ENCODE measurements around the gene LRCH3. TPM values are rescaled to one million over a fixed set of nuclear protein-coding genes. Genes with fewer than 3 reads are reported as not detected.

The LRCH3 gene
- total RNA-seq, 1 experiment from 2014 or later, result 75.8 TPM

DNA sequence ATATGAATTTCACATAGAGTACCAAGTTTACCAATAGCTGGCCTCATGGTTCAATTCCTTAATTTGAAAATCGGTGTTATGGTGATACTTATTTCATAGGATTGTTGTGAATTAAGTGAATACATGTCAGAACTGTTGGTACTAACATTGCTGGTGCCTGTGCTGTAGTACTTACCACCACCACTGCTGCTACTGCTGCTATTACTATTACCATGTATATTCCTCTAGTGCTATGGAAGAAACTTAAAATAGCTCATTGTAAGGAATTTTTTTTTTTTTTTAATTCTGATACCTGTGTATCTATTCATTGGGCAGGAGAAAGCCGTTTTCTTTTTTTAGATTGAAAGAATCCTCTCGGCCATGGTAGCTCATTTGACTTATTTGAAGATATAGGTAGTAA is 37.8 kb upstream of the LRCH3 start:
- TF ChIP-seq TCF7L2 (IDR thresholded peaks at IDR 0.05; ENCODE audit: low read depth, low read length) (no peak), SIN3A (IDR thresholded peaks at IDR 0.05; ENCODE audit: borderline replicate concordance, insufficient read depth, low read depth, low read length) (no peak), POLR2AphosphoS5 (IDR thresholded peaks at IDR 0.05; ENCODE audit: low read depth, low read length) (no peak)
- TF ChIP-seq, protein P1, sequence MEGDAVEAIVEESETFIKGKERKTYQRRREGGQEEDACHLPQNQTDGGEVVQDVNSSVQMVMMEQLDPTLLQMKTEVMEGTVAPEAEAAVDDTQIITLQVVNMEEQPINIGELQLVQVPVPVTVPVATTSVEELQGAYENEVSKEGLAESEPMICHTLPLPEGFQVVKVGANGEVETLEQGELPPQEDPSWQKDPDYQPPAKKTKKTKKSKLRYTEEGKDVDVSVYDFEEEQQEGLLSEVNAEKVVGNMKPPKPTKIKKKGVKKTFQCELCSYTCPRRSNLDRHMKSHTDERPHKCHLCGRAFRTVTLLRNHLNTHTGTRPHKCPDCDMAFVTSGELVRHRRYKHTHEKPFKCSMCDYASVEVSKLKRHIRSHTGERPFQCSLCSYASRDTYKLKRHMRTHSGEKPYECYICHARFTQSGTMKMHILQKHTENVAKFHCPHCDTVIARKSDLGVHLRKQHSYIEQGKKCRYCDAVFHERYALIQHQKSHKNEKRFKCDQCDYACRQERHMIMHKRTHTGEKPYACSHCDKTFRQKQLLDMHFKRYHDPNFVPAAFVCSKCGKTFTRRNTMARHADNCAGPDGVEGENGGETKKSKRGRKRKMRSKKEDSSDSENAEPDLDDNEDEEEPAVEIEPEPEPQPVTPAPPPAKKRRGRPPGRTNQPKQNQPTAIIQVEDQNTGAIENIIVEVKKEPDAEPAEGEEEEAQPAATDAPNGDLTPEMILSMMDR (IDR thresholded peaks at IDR 0.05), result no peak
- TF ChIP-seq, protein P2, sequence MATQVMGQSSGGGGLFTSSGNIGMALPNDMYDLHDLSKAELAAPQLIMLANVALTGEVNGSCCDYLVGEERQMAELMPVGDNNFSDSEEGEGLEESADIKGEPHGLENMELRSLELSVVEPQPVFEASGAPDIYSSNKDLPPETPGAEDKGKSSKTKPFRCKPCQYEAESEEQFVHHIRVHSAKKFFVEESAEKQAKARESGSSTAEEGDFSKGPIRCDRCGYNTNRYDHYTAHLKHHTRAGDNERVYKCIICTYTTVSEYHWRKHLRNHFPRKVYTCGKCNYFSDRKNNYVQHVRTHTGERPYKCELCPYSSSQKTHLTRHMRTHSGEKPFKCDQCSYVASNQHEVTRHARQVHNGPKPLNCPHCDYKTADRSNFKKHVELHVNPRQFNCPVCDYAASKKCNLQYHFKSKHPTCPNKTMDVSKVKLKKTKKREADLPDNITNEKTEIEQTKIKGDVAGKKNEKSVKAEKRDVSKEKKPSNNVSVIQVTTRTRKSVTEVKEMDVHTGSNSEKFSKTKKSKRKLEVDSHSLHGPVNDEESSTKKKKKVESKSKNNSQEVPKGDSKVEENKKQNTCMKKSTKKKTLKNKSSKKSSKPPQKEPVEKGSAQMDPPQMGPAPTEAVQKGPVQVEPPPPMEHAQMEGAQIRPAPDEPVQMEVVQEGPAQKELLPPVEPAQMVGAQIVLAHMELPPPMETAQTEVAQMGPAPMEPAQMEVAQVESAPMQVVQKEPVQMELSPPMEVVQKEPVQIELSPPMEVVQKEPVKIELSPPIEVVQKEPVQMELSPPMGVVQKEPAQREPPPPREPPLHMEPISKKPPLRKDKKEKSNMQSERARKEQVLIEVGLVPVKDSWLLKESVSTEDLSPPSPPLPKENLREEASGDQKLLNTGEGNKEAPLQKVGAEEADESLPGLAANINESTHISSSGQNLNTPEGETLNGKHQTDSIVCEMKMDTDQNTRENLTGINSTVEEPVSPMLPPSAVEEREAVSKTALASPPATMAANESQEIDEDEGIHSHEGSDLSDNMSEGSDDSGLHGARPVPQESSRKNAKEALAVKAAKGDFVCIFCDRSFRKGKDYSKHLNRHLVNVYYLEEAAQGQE (IDR thresholded peaks at IDR 0.05; ENCODE audit: insufficient read depth in 1 of 2, low read depth in 2 of 2, low read length in 1 of 2), result no peak
- H3K36me3 ChIP-seq (ENCODE audit: control insufficient read depth, insufficient read depth, low read length), result peaks cover 8% of the 10 kb centered on the region; the same call in 1 of the 2 replicates
- no TSS peak for BruUV-seq (replicated peaks)
- no peaks in the 10 kb centered on the region for H3K27me3 ChIP-seq (ENCODE audit: control insufficient read depth, insufficient read depth, low read length)
- H3K27ac ChIP-seq (ENCODE audit: low read length), result peak overlapping the region; percentile 37; the same call in 1 of the 2 replicates
- POLR2A ChIA-PET, result no interaction called here
- H3K9me3 ChIP-seq (ENCODE audit: control insufficient read depth, insufficient read depth, low read depth, low read length), result no peaks in the 10 kb centered on the region
- CTCF ChIA-PET, result no interaction called here
- no peak for DNase-seq (ENCODE audit: low read depth, low spot score)
- ATAC-seq, result no peak
- in situ Hi-C loops (cut with HindIII; ENCODE audit: low pct_unique_long_range_greater_than_20kb, low sequenced_read_pairs), result no loop called here
- intact Hi-C loops (cut with micrococcal nuclease; ENCODE audit: unreplicated experiment), result no loop called here
- no peak overlapping the region for H3K4me3 ChIP-seq (ENCODE audit: low read depth in 2 of 2, low read length in 2 of 2)
- H3K4me1 ChIP-seq (ENCODE audit: control insufficient read depth, insufficient read depth, low read length), result peaks cover 20% of the 10 kb centered on the region

DNA sequence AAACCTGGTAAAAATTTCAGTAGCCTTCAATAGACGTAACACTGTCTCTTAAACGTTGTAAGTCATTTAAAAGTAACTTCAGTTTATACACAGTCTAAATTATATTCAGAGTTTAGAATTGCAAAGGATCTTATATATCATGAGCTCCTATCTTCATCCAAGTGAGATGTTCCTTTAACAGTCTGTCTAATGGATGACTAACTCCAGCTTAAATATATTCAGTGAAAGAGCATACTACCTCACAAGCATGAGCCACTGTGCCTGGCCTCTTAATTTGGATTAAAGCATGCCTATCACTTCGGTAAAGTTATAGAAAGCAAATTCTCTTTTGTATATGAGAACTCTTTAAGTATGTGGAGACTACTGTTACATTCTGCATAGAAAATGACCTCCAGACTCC is 34.4 kb upstream of the LRCH3 start:
- no peak for ATAC-seq
- CTCF ChIA-PET, result no interaction called here
- H3K27ac ChIP-seq (ENCODE audit: low read length), result no peak overlapping the region

More for the DNA sequence above, 34.4 kb upstream of the LRCH3 start:
- Histone ChIP-seq H3K9me3 (ENCODE audit: control insufficient read depth, insufficient read depth, low read depth, low read length) (no peaks in the 10 kb centered on the region), H3K27me3 (ENCODE audit: control insufficient read depth, insufficient read depth, low read length) (no peaks in the 10 kb centered on the region), H3K4me3 (ENCODE audit: low read depth in 2 of 2, low read length in 2 of 2) (no peak overlapping the region), H3K4me1 (ENCODE audit: control insufficient read depth, insufficient read depth, low read length) (peaks cover 14% of the 10 kb centered on the region), H3K36me3 (ENCODE audit: control insufficient read depth, insufficient read depth, low read length) (peaks cover 10% of the 10 kb centered on the region; the same call in 1 of the 2 replicates)
- no peak for DNase-seq (ENCODE audit: low read depth, low spot score)
- intact Hi-C loops (cut with micrococcal nuclease; ENCODE audit: unreplicated experiment) (no loop called here), in situ Hi-C loops (cut with HindIII; ENCODE audit: low pct_unique_long_range_greater_than_20kb, low sequenced_read_pairs) (no loop called here)
- POLR2A ChIA-PET, result no interaction called here
- TF ChIP-seq, protein P2 (IDR thresholded peaks at IDR 0.05; ENCODE audit: insufficient read depth in 1 of 2, low read depth in 2 of 2, low read length in 1 of 2), result no peak
- TF ChIP-seq TCF7L2 (IDR thresholded peaks at IDR 0.05; ENCODE audit: low read depth, low read length), result no peak
- TF ChIP-seq POLR2AphosphoS5 (IDR thresholded peaks at IDR 0.05; ENCODE audit: low read depth, low read length), result no peak
- TF ChIP-seq, protein P1 (IDR thresholded peaks at IDR 0.05), result no peak
- no peak for TF ChIP-seq SIN3A (IDR thresholded peaks at IDR 0.05; ENCODE audit: borderline replicate concordance, insufficient read depth, low read depth, low read length)
- BruUV-seq (replicated peaks), result no TSS peak
